HG02610 (cell line): ENCODE results near the gene ACSL6.

Experiments used
- ATAC-seq: cut with Tn5 transposase; IDR thresholded peaks from one replicate; pipeline ENCODE4 v1.9.1; 2021; ENCODE audit warnings: mild to moderate bottlenecking, moderate library complexity; ENCODE audit not compliant: unreplicated experiment

The ACSL6 gene

GRCh38 chr5:131984956-131985665, 26.3 kb downstream of the ACSL6 start:
- no peak for ATAC-seq

- no peak for ATAC-seq
Observed at GRCh38 chr5:131983244-131983771, 28.1 kb downstream of the ACSL6 start.

- ATAC-seq, result no peak
Observed at GRCh38 chr5:131981516-131981915, 29.9 kb downstream of the ACSL6 start.

GRCh38 chr5:131980696-131981095, 30.8 kb downstream of the ACSL6 start:
- no peak for ATAC-seq

GRCh38 chr5:131979816-131980215, 31.6 kb downstream of the ACSL6 start:
- no peak for ATAC-seq

GRCh38 chr5:131977212-131977604, 34.2 kb downstream of the ACSL6 start:
- ATAC-seq, result no peak

GRCh38 chr5:131976414-131977211, 34.8 kb downstream of the ACSL6 start:
- ATAC-seq, result peak; percentile 47

- no peak for ATAC-seq
Observed at GRCh38 chr5:131974956-131975726, 36.3 kb downstream of the ACSL6 start.

- no peak for ATAC-seq
Observed at GRCh38 chr5:131974622-131974955, 36.9 kb downstream of the ACSL6 start.

GRCh38 chr5:131974016-131974415, 37.4 kb downstream of the ACSL6 start:
- no peak for ATAC-seq

GRCh38 chr5:131973089-131973712, 38.3 kb downstream of the ACSL6 start:
- no peak for ATAC-seq

- ATAC-seq, result no peak
Observed at GRCh38 chr5:131968396-131968954, 43.0 kb downstream of the ACSL6 start.

- ATAC-seq, result no peak
Observed at GRCh38 chr5:131966551-131966950, 44.9 kb downstream of the ACSL6 start.

- ATAC-seq, result no peak
Observed at GRCh38 chr5:131965826-131966415, 45.5 kb downstream of the ACSL6 start.

GRCh38 chr5:131959906-131960305, 51.6 kb downstream of the ACSL6 start:
- ATAC-seq, result no peak

- no peak for ATAC-seq
Observed at GRCh38 chr5:131959136-131959535, 52.3 kb downstream of the ACSL6 start.

GRCh38 chr5:131957721-131958441, 53.6 kb downstream of the ACSL6 start:
- no peak for ATAC-seq

GRCh38 chr5:131953969-131954368, 57.5 kb downstream of the ACSL6 start:
- ATAC-seq, result peak; percentile 89

- ATAC-seq, result no peak
Observed at GRCh38 chr5:131952301-131952857, 59.1 kb downstream of the ACSL6 start.
